Measurements from ENCODE around the gene UBE2S. TPM values are rescaled to one million over a fixed set of nuclear protein-coding genes. Genes with fewer than 3 reads are reported as not detected.

Gene UBE2S
- total and polyA plus RNA-seq, 10 of the 15 experiments (the other 5 are each of a cell fraction or from before 2014, with no cell fraction given): 2.3 to 640 (median 127) TPM

- ChIA-PET SMC1A (ENCODE audit: uncharacterized antibody, unreplicated experiment) (no interaction called here), POLR2A (interaction anchor here (0.7 kb wide), 1 partner anchor 34 kb away, joined by 4 read pairs; the partner anchor contains the start of gene TMEM150B), CTCF (no interaction called here), RAD21 (ENCODE audit: unreplicated experiment) (interaction anchor here (1.3 kb wide), 1 partner anchor 20 kb away, joined by 3 read pairs; the partner anchor contains the start of gene KMT5C)
- intact Hi-C loops (cut with micrococcal nuclease; ENCODE audit: unreplicated experiment) (no loop called here), in situ Hi-C loops (cut with MboI) (no loop called here)
- 43% methylated on average over 28 of the region's 32 CpGs for WGBS (ENCODE audit: insufficient coverage, insufficient replicate concordance, low lambda C conversion rate, missing lambda C conversion rate)
- Histone ChIP-seq H3K27ac (ENCODE audit: control insufficient read depth, insufficient read depth) (no peak overlapping the region), H2AFZ (ENCODE audit: control insufficient read depth, low read depth, low read length) (no peak overlapping the region), H4K20me1 (ENCODE audit: control insufficient read depth, insufficient read depth) (no peaks in the 10 kb centered on the region), H3K4me3 (no peak overlapping the region), H3K36me3 (ENCODE audit: control insufficient read depth in 2 of 2, insufficient read depth in 2 of 2, low read length in 1 of 2) (no peaks in the 10 kb centered on the region), H3K9ac (ENCODE audit: control insufficient read depth, insufficient read depth, low read length) (no peak overlapping the region), H3K27me3 (replicated peaks in 1 of 2; ENCODE audit: control insufficient read depth in 2 of 2, insufficient read depth in 2 of 2, low read length in 1 of 2) (peaks cover 0 to 6% of the 10 kb centered on the region in 2 experiments; a peak in 3 of 4 replicates), H3K4me2 (ENCODE audit: control insufficient read depth, insufficient read depth) (no peak overlapping the region), H3K79me2 (ENCODE audit: control insufficient read depth, insufficient read depth, low read length) (no peaks in the 10 kb centered on the region), H3K9me3 (replicated peaks; ENCODE audit: control insufficient read depth, insufficient read depth, low read length) (no peaks in the 10 kb centered on the region), H3K4me1 (ENCODE audit: control insufficient read depth, insufficient read depth, low read length) (no peaks in the 10 kb centered on the region)
- TF ChIP-seq CHD1 (IDR thresholded peaks at IDR 0.05; ENCODE audit: low read depth, low read length): no peak
- TF ChIP-seq CTCF (IDR thresholded peaks at IDR 0.05 in 2 of 3, conservative IDR thresholded peaks at IDR 0.05 in 1 of 3; ENCODE audit: control insufficient read depth in 2 of 3, extremely low read depth in 1 of 3, insufficient read depth in 1 of 3, low read depth in 3 of 3, low read length in 3 of 3): no peak
- ATAC-seq: no peak; the same call in 2 of the 3 replicates
- BruUV-seq (replicated peaks): no TSS peak
- FAIRE-seq: no peak
- DNase-seq (ENCODE audit: low read depth, low spot score): no peak
Observed at GRCh38 chr19:55358943-55359908, 48.4 kb downstream of the UBE2S start.

- peaks cover 0 to 8% of the 10 kb centered on the region in 2 experiments; a peak in 3 of 4 replicates for H3K27me3 ChIP-seq (replicated peaks in 1 of 2; ENCODE audit: control insufficient read depth in 2 of 2, insufficient read depth in 2 of 2, low read length in 1 of 2)
- intact Hi-C loops (cut with micrococcal nuclease; ENCODE audit: unreplicated experiment): no loop called here
- SMC1A ChIA-PET (ENCODE audit: uncharacterized antibody, unreplicated experiment): no interaction called here
- in situ Hi-C loops (cut with MboI): no loop called here
- H2AFZ ChIP-seq (ENCODE audit: control insufficient read depth, low read depth, low read length): no peak overlapping the region
- H3K9ac ChIP-seq (ENCODE audit: control insufficient read depth, insufficient read depth, low read length): no peak overlapping the region
- no peak for ATAC-seq
- no peaks in the 10 kb centered on the region for H3K36me3 ChIP-seq (ENCODE audit: control insufficient read depth in 2 of 2, insufficient read depth in 2 of 2, low read length in 1 of 2)
- no peak overlapping the region for H3K4me3 ChIP-seq
- BruUV-seq (replicated peaks): no TSS peak
- WGBS (ENCODE audit: insufficient coverage, insufficient replicate concordance, low lambda C conversion rate, missing lambda C conversion rate): 71% methylated on average over 19 of the region's 19 CpGs
- CTCF ChIA-PET: no interaction called here
- H3K79me2 ChIP-seq (ENCODE audit: control insufficient read depth, insufficient read depth, low read length): no peaks in the 10 kb centered on the region
- H3K4me2 ChIP-seq (ENCODE audit: control insufficient read depth, insufficient read depth): no peak overlapping the region
- no peaks in the 10 kb centered on the region for H4K20me1 ChIP-seq (ENCODE audit: control insufficient read depth, insufficient read depth)
- no peak overlapping the region for H3K27ac ChIP-seq (ENCODE audit: control insufficient read depth, insufficient read depth)
- DNase-seq (ENCODE audit: low read depth, low spot score): no peak
- H3K4me1 ChIP-seq (ENCODE audit: control insufficient read depth, insufficient read depth, low read length): no peaks in the 10 kb centered on the region
- POLR2A ChIA-PET: no interaction called here
- RAD21 ChIA-PET (ENCODE audit: unreplicated experiment): no interaction called here
- H3K9me3 ChIP-seq (replicated peaks; ENCODE audit: control insufficient read depth, insufficient read depth, low read length): no peaks in the 10 kb centered on the region
- FAIRE-seq: no peak
- TF ChIP-seq NFXL1 (IDR thresholded peaks at IDR 0.05; ENCODE audit: borderline replicate concordance) (no peak), ELK1 (IDR thresholded peaks at IDR 0.05; ENCODE audit: low read depth, low read length) (no peak), SUPT20H (IDR thresholded peaks at IDR 0.05; ENCODE audit: borderline replicate concordance, control insufficient read depth, low read depth, low read length) (no peak), BCL11A (IDR thresholded peaks at IDR 0.05; ENCODE audit: low read depth, low read length) (no peak), MLLT1 (IDR thresholded peaks at IDR 0.05) (no peak), WRNIP1 (IDR thresholded peaks at IDR 0.05; ENCODE audit: borderline replicate concordance, low read depth, low read length) (no peak), KLF5 (IDR thresholded peaks at IDR 0.05; ENCODE audit: partially characterized antibody) (no peak), GABPA (IDR thresholded peaks at IDR 0.05; ENCODE audit: low read depth) (no peak), TCF3 (IDR thresholded peaks at IDR 0.05; ENCODE audit: borderline replicate concordance, insufficient read depth, low read depth, low read length) (no peak)
Observed at GRCh38 chr19:55358493-55358892, 49.1 kb downstream of the UBE2S start.
